GM13977 (cell line): Measurements from ENCODE around the gene CD53.
"Not testable (repeated sequence)": the region's sequence is repeated elsewhere in the genome, so short reads cannot be mapped to it uniquely, and the experiment has no call there.

Source experiments
- DNase-seq: peaks from one replicate; pipeline ENCODE4 v3.0.0; 2012; ENCODE audit warnings: low spot score
- in situ Hi-C: fragments of 300-500 bp; cut with MboI; formaldehyde crosslinking; loops from one replicate; pipeline ENCODE4 v1.12.0; 2022; ENCODE audit warnings: low sequenced_read_pairs, low pct_unique_long_range_greater_than_20kb, mixed read lengths, inconsistent platforms; ENCODE audit not compliant: unreplicated experiment
- TF ChIP-seq, protein P1 (sequence below): IDR thresholded peaks from 2 replicates; pipeline ENCODE4 v1.5.1; 2012; ENCODE audit warnings: mild to moderate bottlenecking, control low read depth; ENCODE audit not compliant: insufficient read depth; ENCODE audit errors: extremely low read depth, missing control alignments

The CD53 gene, protein sequence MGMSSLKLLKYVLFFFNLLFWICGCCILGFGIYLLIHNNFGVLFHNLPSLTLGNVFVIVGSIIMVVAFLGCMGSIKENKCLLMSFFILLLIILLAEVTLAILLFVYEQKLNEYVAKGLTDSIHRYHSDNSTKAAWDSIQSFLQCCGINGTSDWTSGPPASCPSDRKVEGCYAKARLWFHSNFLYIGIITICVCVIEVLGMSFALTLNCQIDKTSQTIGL

DNA sequence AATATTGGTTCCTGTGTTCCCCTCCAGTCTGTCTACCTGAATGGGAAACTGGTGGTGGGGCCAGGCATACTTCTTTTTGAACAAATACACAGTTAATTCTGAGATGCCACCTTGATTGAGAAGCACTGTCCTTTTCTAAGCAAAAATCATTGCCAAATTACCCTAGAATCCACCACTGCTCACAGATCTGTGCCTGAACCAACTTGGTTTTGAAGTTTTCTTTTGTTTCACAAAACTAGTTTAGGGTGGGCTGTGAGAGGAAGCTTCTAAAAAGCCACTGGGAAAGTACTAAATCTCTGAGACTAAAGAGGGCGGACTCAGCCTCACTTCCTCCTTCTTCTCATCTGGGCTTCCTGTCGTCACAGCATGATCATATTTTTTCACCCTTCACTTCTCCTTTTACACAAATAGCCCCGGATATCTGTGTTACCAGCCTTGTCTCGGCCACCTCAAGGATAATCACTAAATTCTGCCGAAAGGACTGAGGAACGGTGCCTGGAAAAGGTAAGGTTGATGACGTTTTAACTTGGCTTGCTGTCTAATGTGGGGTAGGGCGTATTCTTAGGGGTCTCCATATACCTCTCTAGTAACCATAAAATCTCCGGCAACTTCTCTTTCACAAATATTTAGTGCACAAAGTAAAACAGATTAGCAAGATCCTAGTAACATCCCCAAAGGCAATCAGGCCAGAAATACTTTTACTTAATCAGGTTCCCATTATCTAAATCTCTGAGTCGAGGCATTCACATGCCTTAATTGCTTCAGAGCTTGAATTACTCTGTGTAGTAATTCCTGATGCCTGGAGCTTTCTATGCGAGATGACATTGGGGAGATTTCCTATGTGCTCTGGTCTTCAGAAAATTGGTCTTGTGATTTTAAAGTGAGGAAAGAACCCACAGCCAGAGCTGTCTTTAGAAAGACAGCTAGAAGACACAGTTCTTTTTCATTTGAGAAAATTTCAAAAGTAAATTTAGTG, at the start of gene CD53:
Gene CD53, plus strand, starts transcription at position 404 of the 976 bp plus-strand sequence. CDS start 18,261 bp downstream, outside the sequence.
- TF ChIP-seq, protein P1, sequence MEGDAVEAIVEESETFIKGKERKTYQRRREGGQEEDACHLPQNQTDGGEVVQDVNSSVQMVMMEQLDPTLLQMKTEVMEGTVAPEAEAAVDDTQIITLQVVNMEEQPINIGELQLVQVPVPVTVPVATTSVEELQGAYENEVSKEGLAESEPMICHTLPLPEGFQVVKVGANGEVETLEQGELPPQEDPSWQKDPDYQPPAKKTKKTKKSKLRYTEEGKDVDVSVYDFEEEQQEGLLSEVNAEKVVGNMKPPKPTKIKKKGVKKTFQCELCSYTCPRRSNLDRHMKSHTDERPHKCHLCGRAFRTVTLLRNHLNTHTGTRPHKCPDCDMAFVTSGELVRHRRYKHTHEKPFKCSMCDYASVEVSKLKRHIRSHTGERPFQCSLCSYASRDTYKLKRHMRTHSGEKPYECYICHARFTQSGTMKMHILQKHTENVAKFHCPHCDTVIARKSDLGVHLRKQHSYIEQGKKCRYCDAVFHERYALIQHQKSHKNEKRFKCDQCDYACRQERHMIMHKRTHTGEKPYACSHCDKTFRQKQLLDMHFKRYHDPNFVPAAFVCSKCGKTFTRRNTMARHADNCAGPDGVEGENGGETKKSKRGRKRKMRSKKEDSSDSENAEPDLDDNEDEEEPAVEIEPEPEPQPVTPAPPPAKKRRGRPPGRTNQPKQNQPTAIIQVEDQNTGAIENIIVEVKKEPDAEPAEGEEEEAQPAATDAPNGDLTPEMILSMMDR: no peak
- in situ Hi-C loops: no loop called here
- peak; percentile 31 for DNase-seq

DNA sequence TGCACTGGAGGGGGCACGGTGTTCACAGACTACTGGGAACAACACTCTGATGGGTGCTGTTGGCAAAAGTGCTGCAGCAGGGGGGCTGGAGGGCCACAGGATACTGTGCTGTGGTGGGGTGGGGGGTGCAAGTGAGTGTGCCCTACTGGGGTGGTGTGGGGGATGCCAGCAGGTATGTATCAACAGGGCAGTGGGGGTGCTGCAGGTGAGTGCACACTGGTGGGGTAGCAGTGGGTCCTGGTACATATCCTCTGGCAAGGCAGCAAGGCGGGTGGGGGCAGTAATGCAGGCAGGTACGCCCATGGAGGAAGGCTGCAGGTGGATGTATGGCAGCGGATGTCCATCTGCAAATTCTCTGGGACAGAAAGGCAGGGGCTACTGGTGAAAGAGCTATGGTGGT, 48.8 kb upstream of the CD53 start:
- in situ Hi-C loops: no loop called here
- TF ChIP-seq, protein P1: no peak
- DNase-seq: no peak

DNA sequence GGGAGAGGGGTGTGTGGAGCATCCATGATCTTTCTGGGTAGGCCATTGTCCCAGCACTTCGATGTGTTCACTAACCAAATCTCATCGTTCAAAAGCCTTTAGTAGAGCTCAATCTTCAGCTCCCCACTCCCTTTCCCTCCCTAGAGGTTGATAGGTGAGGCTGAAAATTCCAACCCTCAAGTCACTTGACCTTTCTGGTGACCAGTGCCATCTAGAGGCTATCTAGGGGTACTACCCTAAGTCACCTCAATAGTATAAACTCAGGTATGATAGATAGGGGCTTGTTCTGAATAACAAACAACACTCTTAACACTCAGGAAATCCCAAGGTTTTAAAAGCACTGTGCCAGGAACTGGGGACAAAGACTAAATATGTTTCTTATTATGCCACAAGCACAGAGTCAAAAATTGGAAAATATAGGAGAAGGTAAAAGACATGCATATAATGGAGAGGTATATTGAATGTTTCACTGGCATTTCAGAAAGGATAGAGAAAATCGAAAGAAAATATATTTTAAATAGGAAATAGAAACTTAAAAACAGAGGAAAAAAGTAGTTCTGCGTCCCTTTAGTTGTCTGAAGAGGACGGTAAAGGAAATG, 42.9 kb upstream of the CD53 start:
- in situ Hi-C loops: no loop called here
- peak; percentile 22 for DNase-seq
- TF ChIP-seq, protein P1: peak; percentile 69

DNA sequence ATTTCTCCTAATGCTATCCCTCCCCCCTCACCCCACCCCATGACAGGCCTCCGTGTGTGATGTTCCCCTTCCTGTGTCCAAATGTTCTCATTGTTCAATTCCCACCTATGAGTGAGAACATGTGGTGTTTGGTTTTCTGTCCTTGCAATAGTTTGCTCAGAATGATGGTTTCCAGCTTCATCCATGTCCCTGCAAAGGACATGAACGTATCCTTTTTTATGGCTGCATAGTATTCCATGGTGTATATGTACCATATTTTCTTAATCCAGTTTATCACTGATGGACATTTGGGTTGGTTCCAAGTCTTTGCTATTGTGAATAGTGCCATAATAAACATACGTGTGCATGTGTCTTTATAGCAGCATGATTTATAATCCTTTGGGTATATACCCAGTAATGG, 39.2 kb upstream of the CD53 start:
- in situ Hi-C loops, DNase-seq: not testable (repeated sequence)

DNA sequence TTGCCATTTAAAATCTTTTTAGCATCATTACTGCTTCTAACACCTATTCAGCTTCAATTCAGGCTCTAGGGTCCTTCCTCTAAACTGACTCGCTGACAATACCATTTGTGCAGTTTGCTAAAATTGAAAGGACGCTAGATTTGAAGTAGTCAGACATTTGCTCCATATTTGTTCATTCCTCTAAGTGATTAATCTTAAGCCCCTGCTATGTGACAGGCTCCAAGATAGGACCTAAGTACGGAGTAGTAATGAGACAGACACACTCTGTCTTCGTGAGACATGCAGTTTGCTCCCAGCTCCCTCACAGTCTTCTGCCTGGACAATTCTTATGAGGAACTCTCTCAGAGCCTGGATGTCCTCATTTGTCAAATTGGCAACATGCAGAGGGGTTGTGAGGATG, 26.1 kb upstream of the CD53 start:
- in situ Hi-C loops: no loop called here
- TF ChIP-seq, protein P1: no peak
- DNase-seq: no peak

DNA sequence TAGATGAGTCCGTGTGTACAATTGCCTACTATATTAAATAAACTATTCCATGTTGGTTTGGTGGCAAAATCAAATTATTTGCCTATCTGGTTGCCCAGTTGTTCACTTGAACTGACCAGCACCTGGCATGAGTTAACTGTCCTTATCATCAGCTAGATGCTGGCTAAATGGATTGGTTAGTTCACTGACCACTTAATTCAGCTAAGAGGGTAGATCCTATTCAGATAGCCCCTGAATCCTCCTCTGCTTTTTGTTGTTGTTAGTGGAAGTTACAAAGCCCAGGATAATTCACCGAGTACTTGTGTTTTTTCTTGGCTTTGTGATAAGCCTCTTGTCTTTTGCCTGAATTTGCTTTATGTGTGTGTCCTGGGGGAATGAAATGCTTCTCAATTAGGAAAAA, 22.8 kb upstream of the CD53 start:
- TF ChIP-seq, protein P1: no peak
- no peak for DNase-seq
- in situ Hi-C loops: no loop called here
